WTC11 (cell line): ENCODE results near the gene MRPL11. TPM values are rescaled to one million over a fixed set of nuclear protein-coding genes. Genes with fewer than 3 reads are reported as not detected.

Experiments used
- ATAC-seq: fragments of 200-7000 bp; cut with Tn5 transposase; 2 replicates; pipeline ENCODE4 v1.10.0; 2021; ENCODE audit warnings: mild to moderate bottlenecking, moderate library complexity
- CTCF ChIA-PET: fragments of 300-600 bp; sonication (Branson Sonifier 250); formaldehyde crosslinking; loops from one replicate; lab custom pipeline; 2021; ENCODE audit warnings: antibody characterized with exemption; lab: Charles Lee
- POLR2A ChIA-PET: fragments of 350-600 bp; sonication (Branson Sonifier 250); formaldehyde crosslinking; loops from one replicate; lab custom pipeline; 2021; ENCODE audit warnings: antibody characterized with exemption; lab: Charles Lee
- DNase-seq: peaks from one replicate; pipeline ENCODE4 v3.0.0; 2021; ENCODE audit warnings: low spot score
- H3K27ac Mint-ChIP-seq: 2 replicates; pipeline ENCODE4 v1.8.0; 2021; ENCODE audit warnings: mixed read lengths
- H3K27me3 Mint-ChIP-seq: 2 replicates; pipeline ENCODE4 v1.8.0; 2021; ENCODE audit warnings: low read depth, mild to moderate bottlenecking, moderate library complexity, mixed read lengths
- H3K36me3 Mint-ChIP-seq: 2 replicates; pipeline ENCODE4 v1.8.0; 2021; ENCODE audit warnings: mixed read lengths
- H3K4me1 Mint-ChIP-seq: 2 replicates; pipeline ENCODE4 v1.8.0; 2022; ENCODE audit warnings: mixed read lengths
- H3K4me3 Mint-ChIP-seq: 2 replicates; pipeline ENCODE4 v1.8.0; 2021; ENCODE audit warnings: mild to moderate bottlenecking, moderate library complexity, mixed read lengths
- H3K9me3 Mint-ChIP-seq: 2 replicates; pipeline ENCODE4 v1.8.0; 2021; ENCODE audit warnings: mixed read lengths
- ARID4B ChIP-seq: sonication (generic); formaldehyde crosslinking; IDR thresholded peaks from 2 replicates; pipeline ENCODE4 v1.8.0; 2023; ENCODE audit warnings: missing genetic modification reagents, mild to moderate bottlenecking, borderline replicate concordance
- CBFB ChIP-seq: sonication (generic); formaldehyde crosslinking; IDR thresholded peaks from 2 replicates; pipeline ENCODE4 v1.8.1; 2022; ENCODE audit warnings: mild to moderate bottlenecking, low read depth, missing genetic modification reagents
- CREM ChIP-seq: sonication (generic); formaldehyde crosslinking; IDR thresholded peaks from 2 replicates; pipeline ENCODE4 v1.8.1; 2022; ENCODE audit warnings: mild to moderate bottlenecking, missing genetic modification reagents, moderate library complexity
- GABPB1 ChIP-seq: sonication (generic); formaldehyde crosslinking; IDR thresholded peaks from 2 replicates; pipeline ENCODE4 v1.8.1; 2023; ENCODE audit warnings: mild to moderate bottlenecking, missing genetic modification reagents
- GTF2I ChIP-seq: fragments of 250-450 bp; sonication (Bioruptor Pico); conservative IDR thresholded peaks from 2 replicates; pipeline ENCODE4 v1.4.0; 2021; ENCODE audit warnings: mild to moderate bottlenecking
- HMGXB4 ChIP-seq: sonication (generic); formaldehyde crosslinking; IDR thresholded peaks from 2 replicates; pipeline ENCODE4 v1.8.1; 2023; ENCODE audit warnings: mild to moderate bottlenecking, moderate library complexity, missing genetic modification reagents
- JAZF1 ChIP-seq: fragments of 250-450 bp; sonication (Bioruptor Pico); IDR thresholded peaks from 2 replicates; pipeline ENCODE4 v1.9.0; 2021; ENCODE audit warnings: moderate library complexity, mild to moderate bottlenecking, inconsistent platforms
- KAT7 ChIP-seq: sonication (generic); formaldehyde crosslinking; IDR thresholded peaks from 2 replicates; pipeline ENCODE4 v1.8.1; 2023; ENCODE audit warnings: missing genetic modification reagents, mild to moderate bottlenecking, borderline replicate concordance
- NR1H2 ChIP-seq: sonication (generic); formaldehyde crosslinking; IDR thresholded peaks from 2 replicates; pipeline ENCODE4 v1.9.0; 2021; ENCODE audit warnings: mild to moderate bottlenecking, moderate library complexity, missing genetic modification reagents
- PRRX2 ChIP-seq: fragments of 250-450 bp; sonication (Bioruptor Pico); IDR thresholded peaks from 2 replicates; pipeline ENCODE4 v1.8.0; 2021; ENCODE audit warnings: mild to moderate bottlenecking
- SMAD4 ChIP-seq: sonication (generic); formaldehyde crosslinking; IDR thresholded peaks from 2 replicates; pipeline ENCODE4 v1.8.0; 2022; ENCODE audit warnings: mild to moderate bottlenecking, missing genetic modification reagents
- TP53 ChIP-seq: sonication (generic); formaldehyde crosslinking; IDR thresholded peaks from 2 replicates; pipeline ENCODE4 v1.8.1; 2023; ENCODE audit warnings: mild to moderate bottlenecking, missing genetic modification reagents
- ZNF512 ChIP-seq: sonication (generic); formaldehyde crosslinking; IDR thresholded peaks from 2 replicates; pipeline ENCODE4 v1.8.1; 2022; ENCODE audit warnings: missing genetic modification reagents, borderline replicate concordance
- total RNA-seq: library from RNA; stranded (reverse); gene quantifications from 3 replicates; pipeline ENCODE4 v1.2.3, GENCODE V29; 2021
- TF ChIP-seq, protein P1 (sequence below): sonication (generic); formaldehyde crosslinking; IDR thresholded peaks from 2 replicates; pipeline ENCODE4 v1.8.1; 2022; ENCODE audit warnings: low read depth, missing genetic modification reagents, borderline replicate concordance
- TF ChIP-seq, protein P2 (sequence below): sonication (generic); formaldehyde crosslinking; IDR thresholded peaks from 2 replicates; pipeline ENCODE4 v1.8.1; 2022; ENCODE audit warnings: mild to moderate bottlenecking, missing genetic modification reagents, moderate library complexity, borderline replicate concordance
- TF ChIP-seq, protein P3 (sequence below): sonication (generic); formaldehyde crosslinking; IDR thresholded peaks from 2 replicates; pipeline ENCODE4 v1.8.1; 2023; ENCODE audit warnings: mild to moderate bottlenecking, missing genetic modification reagents, borderline replicate concordance

MRPL11 gene
- total RNA-seq, 1 experiment from 2014 or later, result 137 TPM

DNA sequence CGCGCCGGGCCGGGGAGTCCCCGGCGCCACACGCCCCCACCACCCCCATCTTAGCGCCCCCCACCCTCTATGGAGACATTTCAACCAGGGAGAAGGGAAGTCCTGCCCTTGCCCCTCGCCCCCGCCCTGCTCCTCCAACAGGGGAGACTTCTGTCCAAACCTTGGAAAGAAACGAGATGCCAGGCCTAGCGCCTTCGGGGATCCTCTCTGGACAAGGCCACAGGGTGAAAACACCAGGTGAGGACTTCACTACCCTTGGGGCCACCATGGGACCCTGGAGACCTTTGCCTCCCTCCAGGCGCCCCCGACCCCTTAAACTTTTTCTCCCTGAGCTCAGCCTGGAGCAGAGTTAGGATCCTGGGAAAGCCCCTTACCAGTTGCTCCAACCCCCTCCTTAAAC lies 29.4 kb downstream of the MRPL11 start (continued):
- no peak for TF ChIP-seq ZNF512 (CRISPR knock-in tag)

GRCh38 chr11:66408488-66409214 lies 30.0 kb downstream of the MRPL11 start:
- peak; percentile 97 for DNase-seq
- ChIA-PET POLR2A (interaction anchor here (0.6 to 1.5 kb wide), 5 partner anchors 9 to 270 kb away, joined by 3 to 9 read pairs (median 3); partner anchors contain the start of genes DPP3 and NPAS4), CTCF (interaction anchor here (0.7 to 4.1 kb wide), 21 partner anchors 8 to 269 kb away, joined by 3 to 51 read pairs (median 6); partner anchors contain the start of genes ACTN3, DPP3, MRPL11 and NPAS4)
- Mint-ChIP-seq H3K4me3 (peak overlapping the region; percentile 66), H3K27me3 (peaks cover 34% of the 10 kb centered on the region), H3K27ac (no peak overlapping the region), H3K4me1 (peaks cover 10% of the 10 kb centered on the region), H3K9me3 (no peaks in the 10 kb centered on the region), H3K36me3 (no peaks in the 10 kb centered on the region)
- peak; percentile 76 for ATAC-seq
- 0 out of 2 replicates have a peak, but pooled peaks have one; percentile 80 for TF ChIP-seq CBFB (CRISPR knock-in tag)
- no peak for TF ChIP-seq GTF2I (CRISPR knock-in tag)
- TF ChIP-seq ARID4B (CRISPR knock-in tag), result 0 out of 2 replicates have a peak, but pooled peaks have one; percentile 36
- peak; percentile 92 for TF ChIP-seq HMGXB4 (CRISPR knock-in tag)
- TF ChIP-seq, protein P1, sequence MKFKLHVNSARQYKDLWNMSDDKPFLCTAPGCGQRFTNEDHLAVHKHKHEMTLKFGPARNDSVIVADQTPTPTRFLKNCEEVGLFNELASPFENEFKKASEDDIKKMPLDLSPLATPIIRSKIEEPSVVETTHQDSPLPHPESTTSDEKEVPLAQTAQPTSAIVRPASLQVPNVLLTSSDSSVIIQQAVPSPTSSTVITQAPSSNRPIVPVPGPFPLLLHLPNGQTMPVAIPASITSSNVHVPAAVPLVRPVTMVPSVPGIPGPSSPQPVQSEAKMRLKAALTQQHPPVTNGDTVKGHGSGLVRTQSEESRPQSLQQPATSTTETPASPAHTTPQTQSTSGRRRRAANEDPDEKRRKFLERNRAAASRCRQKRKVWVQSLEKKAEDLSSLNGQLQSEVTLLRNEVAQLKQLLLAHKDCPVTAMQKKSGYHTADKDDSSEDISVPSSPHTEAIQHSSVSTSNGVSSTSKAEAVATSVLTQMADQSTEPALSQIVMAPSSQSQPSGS, result no peak
- TF ChIP-seq, protein P2, sequence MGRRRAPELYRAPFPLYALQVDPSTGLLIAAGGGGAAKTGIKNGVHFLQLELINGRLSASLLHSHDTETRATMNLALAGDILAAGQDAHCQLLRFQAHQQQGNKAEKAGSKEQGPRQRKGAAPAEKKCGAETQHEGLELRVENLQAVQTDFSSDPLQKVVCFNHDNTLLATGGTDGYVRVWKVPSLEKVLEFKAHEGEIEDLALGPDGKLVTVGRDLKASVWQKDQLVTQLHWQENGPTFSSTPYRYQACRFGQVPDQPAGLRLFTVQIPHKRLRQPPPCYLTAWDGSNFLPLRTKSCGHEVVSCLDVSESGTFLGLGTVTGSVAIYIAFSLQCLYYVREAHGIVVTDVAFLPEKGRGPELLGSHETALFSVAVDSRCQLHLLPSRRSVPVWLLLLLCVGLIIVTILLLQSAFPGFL, result no peak
- TF ChIP-seq JAZF1 (CRISPR knock-in tag), result no peak
- no peak for TF ChIP-seq PRRX2
- TF ChIP-seq TP53 (CRISPR knock-in tag), result no peak
- no peak for TF ChIP-seq NR1H2 (CRISPR knock-in tag)
- TF ChIP-seq SMAD4, result no peak
- TF ChIP-seq GABPB1 (CRISPR knock-in tag), result no peak
- TF ChIP-seq, protein P3, sequence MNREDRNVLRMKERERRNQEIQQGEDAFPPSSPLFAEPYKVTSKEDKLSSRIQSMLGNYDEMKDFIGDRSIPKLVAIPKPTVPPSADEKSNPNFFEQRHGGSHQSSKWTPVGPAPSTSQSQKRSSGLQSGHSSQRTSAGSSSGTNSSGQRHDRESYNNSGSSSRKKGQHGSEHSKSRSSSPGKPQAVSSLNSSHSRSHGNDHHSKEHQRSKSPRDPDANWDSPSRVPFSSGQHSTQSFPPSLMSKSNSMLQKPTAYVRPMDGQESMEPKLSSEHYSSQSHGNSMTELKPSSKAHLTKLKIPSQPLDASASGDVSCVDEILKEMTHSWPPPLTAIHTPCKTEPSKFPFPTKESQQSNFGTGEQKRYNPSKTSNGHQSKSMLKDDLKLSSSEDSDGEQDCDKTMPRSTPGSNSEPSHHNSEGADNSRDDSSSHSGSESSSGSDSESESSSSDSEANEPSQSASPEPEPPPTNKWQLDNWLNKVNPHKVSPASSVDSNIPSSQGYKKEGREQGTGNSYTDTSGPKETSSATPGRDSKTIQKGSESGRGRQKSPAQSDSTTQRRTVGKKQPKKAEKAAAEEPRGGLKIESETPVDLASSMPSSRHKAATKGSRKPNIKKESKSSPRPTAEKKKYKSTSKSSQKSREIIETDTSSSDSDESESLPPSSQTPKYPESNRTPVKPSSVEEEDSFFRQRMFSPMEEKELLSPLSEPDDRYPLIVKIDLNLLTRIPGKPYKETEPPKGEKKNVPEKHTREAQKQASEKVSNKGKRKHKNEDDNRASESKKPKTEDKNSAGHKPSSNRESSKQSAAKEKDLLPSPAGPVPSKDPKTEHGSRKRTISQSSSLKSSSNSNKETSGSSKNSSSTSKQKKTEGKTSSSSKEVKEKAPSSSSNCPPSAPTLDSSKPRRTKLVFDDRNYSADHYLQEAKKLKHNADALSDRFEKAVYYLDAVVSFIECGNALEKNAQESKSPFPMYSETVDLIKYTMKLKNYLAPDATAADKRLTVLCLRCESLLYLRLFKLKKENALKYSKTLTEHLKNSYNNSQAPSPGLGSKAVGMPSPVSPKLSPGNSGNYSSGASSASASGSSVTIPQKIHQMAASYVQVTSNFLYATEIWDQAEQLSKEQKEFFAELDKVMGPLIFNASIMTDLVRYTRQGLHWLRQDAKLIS (CRISPR knock-in tag), result peak; percentile 54; the same call in 1 of the 2 replicates
- 0 out of 2 replicates have a peak, but pooled peaks have one; percentile 37 for TF ChIP-seq CREM (CRISPR knock-in tag)
- TF ChIP-seq KAT7 (CRISPR knock-in tag), result no peak
